Breast epithelium (tissue), 3 donors: Measurements from ENCODE around the gene RABGAP1L.

Experiments used
- POLR2A ChIP-seq: fragments of 450-650 bp; IDR thresholded peaks from one replicate; pipeline ENCODE4 v1.6.1; 2016; ENCODE audit warnings: antibody characterized with exemption, mild to moderate bottlenecking, moderate library complexity
- POLR2AphosphoS5 ChIP-seq, 3 donors: sonication (generic); formaldehyde crosslinking; IDR thresholded peaks; one replicate each; pipeline ENCODE4 v1.6.1; 2017; ENCODE audit warnings: antibody characterized with exemption in 3 of 3
- TF ChIP-seq, protein P1 (sequence below), 3 donors: fragments of 450-650 bp; IDR thresholded peaks; one replicate each; pipeline ENCODE4 v1.5.1; 2016 to 2017; ENCODE audit warnings: antibody characterized with exemption in 3 of 3, mild to moderate bottlenecking in 3 of 3, moderate library complexity in 3 of 3

DNA sequence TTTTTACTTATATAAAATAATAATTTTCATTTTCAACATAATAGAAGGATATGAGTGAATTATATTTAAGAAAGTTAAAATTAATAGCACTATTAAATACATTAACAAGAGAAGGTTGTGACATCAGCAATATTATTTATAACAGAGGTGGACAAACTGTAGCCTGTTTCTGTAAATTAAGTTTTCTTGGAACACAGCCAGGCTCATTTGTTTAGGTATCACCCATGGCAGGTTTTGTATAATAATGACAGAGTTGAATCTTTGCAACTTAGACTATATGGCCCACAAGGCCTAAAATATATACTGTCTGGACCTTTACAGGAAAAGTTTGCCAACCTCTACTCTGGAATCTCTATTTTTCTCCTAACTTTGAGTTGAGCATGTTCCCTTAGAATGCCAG is 797.7 kb downstream of the RABGAP1L start:
- TF ChIP-seq, protein P1, sequence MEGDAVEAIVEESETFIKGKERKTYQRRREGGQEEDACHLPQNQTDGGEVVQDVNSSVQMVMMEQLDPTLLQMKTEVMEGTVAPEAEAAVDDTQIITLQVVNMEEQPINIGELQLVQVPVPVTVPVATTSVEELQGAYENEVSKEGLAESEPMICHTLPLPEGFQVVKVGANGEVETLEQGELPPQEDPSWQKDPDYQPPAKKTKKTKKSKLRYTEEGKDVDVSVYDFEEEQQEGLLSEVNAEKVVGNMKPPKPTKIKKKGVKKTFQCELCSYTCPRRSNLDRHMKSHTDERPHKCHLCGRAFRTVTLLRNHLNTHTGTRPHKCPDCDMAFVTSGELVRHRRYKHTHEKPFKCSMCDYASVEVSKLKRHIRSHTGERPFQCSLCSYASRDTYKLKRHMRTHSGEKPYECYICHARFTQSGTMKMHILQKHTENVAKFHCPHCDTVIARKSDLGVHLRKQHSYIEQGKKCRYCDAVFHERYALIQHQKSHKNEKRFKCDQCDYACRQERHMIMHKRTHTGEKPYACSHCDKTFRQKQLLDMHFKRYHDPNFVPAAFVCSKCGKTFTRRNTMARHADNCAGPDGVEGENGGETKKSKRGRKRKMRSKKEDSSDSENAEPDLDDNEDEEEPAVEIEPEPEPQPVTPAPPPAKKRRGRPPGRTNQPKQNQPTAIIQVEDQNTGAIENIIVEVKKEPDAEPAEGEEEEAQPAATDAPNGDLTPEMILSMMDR (IDR thresholded peaks at IDR 0.05) = no peak
- no peak for TF ChIP-seq POLR2AphosphoS5 (IDR thresholded peaks at IDR 0.05)
- TF ChIP-seq POLR2A = no peak
